ENCODE measurements around the gene SDK1.

SDK1 gene

DNA sequence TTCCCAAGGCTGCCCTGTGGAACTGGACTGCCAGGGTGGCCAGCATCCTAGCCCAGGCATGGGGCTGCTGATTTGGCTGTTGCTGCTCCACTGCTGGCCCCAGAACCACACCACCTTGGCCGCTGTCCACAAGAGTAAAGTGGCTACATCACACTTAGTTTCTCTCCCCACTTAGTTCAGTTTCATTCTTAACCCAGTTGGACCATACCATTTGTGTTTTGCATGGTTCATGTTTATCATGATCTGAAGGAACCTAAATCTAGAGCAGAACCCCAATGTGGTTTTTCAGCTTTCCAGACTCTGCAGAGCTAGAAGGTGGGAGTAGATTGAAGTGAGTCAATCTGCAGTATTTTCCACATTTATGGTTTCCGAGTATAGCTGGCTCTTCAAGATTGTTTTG is 32.8 kb downstream of the SDK1 start:
- DNase-seq (ENCODE audit: low read depth in 2 of 2) = no peak

DNA sequence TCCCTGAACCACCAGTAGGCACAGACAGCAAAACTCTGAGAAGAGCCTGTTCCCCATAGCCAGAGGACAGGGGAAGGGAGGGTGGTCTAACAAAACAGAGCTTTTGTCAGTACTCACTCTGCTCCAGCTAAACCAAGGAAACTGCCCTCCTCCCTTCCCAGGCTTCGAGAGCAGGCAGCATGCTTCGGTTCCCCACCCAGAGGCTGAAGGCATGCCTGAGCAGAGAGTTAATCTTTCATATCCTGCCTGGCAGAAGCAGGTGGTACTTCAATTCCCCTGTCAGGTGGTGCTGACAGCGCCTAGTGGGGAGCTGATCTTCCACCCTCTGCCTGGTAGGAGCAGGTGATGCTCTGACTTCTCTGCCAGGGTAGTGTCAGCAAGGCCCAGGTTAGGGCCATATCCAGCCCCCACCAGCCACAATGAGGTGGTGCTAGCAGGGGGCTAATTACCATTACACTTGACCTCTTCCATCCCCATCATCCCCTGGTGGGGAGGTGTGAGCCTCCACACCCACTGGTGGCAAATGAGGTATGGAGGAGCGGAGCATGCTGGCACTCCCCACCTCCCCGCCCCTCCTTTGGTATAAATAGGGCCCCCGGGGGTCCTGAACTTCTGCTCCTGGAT is 35.1 kb downstream of the SDK1 start:
- no peak for DNase-seq (ENCODE audit: low read depth in 2 of 2)

DNA sequence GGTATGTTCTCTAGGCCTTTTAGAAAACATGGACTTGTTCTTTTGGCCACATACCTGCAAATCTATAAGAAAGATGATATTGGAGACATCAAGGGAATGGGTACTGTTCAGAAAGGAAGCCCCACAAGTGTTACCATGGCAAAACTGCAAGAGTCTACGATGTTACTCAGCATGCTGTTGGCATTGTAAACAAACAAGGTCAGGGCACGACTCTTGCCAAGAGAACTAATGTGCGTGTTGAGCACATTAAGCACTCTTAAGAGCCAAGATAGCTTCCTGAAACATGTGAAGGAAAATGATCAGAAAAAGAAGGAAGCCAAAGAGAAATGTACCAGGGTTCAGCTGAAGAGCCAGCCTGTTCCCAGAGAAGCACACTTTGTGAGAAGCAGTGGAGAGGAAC is 37.1 kb downstream of the SDK1 start:
- DNase-seq (ENCODE audit: low read depth in 2 of 2) = no peak

DNA sequence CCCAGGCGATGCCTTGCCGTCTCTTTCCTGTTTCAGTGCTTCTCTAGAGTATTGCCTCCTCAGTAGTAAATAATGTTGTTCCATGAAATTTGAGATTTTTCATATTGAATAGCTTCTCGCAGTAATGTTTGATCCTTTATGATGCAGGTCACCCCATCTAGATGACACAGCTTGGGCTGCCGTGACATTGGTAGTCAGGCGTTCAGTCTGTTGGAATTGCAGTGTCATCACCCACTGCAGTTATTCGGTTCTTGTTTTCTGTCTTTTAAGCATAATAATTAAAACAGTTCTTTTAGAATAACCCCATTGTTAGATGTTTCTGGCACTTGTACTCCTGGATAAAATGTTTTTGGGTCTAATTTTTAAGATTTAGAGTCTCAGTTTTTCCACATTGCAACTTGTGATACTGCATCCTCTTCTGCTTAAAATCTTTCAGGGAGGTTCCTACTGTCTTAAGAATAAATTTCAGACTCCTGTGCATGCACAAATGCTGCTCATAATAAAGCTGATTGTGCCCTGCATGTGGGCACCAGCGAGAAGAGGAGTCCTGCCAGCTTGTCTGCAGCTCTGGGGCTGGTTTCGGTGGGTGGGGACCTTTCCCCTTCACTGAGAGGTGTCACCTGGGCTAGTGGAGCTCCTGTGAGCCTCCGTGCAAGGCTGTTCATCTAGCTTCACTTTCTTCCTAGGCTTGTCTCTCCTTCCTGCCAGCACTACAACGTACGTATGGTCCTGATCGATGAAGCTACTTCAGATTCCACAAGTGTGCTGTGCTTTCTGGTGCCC is 44.8 kb downstream of the SDK1 start:
- no peak for DNase-seq (ENCODE audit: low read depth in 2 of 2)

DNA sequence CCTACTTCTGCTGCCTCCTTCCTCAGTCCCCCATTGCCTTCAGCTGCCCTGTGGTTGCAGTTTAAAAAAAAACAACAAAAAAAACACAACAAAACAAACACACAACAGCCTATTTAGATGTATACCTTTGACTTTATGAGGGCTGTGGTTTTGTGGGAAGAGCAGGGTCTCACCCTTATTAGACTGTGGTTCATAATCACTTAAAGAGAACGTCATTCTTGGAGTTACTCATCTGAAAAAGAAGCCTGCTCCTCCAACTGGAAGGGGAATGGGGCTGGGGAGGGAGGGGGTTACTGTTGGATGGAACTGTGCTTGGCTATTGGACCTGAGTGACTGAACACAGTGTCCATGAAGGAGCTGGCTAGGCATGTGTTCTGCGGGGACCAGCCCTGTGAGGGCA is 48.1 kb downstream of the SDK1 start:
- DNase-seq (ENCODE audit: low read depth in 2 of 2) = no peak

DNA sequence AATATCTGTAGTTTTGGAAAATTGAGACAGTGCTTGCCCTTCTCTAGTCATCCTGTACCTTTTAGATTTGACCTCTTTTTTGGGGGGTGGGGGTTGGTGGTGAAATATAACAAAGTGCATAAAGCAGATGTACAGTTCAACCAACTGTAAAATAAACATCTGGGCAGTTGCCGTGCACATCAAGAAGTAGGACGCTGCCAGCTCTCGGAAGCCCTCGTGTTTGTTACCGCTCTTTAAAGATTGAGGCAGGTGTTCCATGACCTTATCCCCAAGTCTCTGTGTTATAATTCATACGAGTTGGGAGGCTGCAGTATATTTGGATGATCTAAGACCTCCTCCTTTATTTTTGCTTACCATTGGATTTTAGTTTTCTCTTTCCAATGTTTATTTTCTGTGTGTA is 55.1 kb downstream of the SDK1 start:
- no peak for DNase-seq (ENCODE audit: low read depth in 2 of 2)

DNA sequence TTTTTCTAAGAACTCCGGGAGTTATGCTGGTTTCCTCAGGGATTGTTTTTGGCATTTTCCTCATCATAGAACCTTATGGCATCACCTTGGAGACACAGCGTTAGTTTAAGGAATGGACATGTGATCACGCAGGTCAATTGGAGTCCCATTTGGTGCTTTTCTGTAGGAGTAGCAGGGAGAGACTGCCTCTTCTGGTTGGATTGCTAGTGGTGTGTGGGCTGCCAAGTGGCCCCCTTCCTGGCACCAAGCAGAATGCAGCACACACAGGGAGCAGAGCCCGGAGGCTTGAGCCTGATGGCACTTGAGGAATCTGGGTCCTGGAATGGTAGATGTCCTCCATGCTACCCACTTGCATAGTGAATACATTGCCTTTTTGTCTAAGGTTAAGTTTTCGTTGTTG is 57.9 kb downstream of the SDK1 start:
- no peak for DNase-seq (ENCODE audit: low read depth in 2 of 2)

DNA sequence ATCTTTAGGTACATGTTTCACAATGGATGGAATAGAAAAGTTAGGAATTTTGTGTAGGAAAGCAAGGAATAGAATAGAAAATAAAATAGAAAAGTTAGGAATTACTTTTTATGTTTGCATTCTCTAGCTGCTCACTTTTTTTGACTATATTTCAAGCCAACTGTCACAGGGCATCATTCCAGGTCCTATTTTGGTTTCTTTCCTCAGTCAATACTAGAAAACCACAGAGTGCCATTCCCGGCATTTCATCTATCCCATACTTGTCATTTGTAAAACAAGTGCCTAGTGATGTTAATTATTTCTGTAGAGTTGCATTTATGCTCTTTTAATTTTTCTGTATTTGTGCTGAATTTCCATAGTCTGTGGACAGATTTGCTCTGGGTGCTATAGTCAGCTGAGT is 66.2 kb downstream of the SDK1 start:
- no peak for DNase-seq (ENCODE audit: low read depth in 2 of 2)

DNA sequence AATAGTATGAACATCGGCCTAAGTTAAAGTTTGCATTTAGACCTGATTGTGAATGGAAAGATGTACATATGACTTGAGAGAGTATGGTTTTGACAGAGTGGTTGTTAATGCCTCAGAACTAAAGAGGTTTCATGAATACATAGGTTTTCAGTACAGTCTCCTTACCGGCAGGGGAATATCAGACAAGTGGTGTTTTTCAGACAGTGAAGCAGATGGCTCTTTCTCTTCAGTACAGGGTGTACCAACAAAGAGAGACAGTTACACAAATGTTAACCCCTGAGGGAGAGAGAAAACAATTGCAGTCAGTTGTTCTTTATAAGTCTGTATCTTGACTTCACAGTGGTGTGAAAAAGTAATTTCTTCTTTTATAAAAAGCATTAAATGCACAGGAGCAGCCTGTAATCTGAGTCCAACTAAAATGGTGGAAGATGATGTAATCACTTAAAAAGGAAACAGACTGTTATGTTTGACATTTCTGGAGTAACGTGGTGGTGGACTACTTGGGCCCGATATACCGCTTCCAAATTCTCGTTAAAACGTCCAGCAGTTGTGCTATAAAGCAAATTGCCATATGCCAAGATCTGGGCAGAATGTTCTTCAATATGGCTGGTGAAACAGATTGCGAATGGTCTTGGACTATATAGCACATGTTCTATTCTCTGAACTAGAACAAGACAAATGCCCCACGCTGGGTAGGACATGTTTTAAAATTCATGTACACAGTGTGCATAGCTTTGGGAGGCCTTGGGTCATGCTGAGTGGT is 69.2 kb downstream of the SDK1 start:
- no peak for DNase-seq (ENCODE audit: low read depth in 2 of 2)

DNA sequence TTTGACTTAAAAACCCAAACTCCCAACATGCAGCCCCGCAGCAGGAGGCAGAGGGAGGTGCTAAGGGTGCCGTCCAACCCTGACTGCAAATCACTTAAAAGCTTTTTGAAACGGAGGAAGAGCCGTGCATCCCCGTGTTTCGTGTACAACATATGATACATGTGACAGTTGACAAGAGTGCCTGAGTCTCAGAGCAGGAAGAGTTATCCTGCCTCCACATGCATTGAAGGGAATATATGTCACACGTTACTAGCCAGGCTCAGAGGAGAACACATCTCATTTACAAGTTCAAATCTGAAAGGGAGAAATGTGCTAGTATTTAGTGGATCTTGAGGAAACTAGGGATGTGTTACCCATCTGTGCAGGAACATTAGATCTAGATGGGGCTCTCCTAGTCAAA is 69.9 kb downstream of the SDK1 start:
- DNase-seq (ENCODE audit: low read depth in 2 of 2) = no peak

DNA sequence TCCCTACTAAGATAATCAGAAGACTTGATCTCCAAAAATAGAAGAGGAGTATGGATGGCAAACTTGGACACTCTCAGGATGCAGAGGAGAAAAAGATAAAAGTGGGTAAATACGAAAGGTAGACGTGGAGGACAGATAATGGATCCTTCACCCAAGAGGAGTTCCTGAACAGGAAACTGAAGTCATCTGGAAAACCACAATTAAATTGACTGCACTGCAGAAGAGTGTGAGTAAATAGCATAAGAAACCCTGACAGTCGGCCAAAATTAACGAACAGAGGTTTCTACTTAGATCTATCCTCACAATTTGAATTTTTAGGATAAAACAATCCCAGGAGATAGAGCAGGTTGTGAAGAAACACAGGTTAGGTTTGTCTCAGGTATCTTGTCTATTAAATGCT is 70.5 kb downstream of the SDK1 start:
- DNase-seq (ENCODE audit: low read depth in 2 of 2) = no peak

DNA sequence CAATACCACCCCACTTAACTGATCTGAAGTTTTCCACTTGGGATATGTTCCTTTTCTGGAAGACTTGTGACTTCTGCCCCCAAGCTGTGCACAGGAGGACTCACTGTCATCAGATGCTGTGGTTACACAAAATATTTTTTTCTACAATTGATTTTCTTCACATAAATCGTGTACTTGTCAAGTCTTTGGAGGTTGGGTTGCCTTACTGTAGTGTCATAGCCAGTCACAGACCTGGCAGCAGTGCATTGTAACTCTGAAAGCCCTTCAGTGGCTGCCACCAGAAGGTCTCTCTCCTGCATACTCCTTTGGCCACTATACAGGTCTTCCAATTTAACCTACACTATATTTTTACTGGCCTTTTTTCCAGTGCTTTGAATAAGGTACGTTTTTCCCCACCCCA is 73.2 kb downstream of the SDK1 start:
- no peak for DNase-seq (ENCODE audit: low read depth in 2 of 2)

DNA sequence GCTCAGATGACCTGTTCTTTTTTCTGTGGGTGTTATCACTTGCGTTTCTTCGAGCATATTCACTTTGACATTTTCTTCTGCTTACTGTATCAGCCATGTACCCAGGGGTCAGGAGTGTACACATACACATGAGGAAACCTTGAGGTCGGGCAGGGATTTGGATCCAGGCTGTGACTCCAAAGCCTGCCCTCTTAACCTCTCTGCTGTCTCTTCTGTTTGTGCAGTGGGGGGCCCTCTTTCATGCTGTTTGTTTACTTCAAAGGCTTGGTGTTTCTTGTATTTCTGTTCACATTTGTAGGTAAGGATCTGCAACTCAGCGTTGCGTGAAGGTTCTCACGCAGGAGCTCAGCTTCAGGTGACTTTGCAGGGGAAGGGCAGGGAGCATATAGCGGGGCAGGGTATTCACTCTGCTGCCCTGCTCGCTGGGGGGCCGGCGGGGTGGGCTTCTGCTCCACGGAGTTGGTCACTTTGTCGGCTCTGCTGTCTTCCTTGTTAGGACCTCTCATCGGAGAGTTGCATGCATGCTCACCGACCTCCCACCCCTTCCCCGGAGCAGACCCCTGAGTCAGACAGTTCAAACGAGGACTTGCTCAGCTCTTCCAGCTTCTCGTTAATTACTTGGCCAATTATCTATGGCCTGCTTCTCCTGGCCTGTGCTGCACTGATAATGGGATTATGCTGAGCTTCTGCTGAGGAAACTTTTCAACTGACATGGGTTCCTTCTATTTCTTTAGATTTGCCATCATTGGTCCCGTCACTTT is 77.5 kb downstream of the SDK1 start:
- no peak for DNase-seq (ENCODE audit: low read depth in 2 of 2)

DNA sequence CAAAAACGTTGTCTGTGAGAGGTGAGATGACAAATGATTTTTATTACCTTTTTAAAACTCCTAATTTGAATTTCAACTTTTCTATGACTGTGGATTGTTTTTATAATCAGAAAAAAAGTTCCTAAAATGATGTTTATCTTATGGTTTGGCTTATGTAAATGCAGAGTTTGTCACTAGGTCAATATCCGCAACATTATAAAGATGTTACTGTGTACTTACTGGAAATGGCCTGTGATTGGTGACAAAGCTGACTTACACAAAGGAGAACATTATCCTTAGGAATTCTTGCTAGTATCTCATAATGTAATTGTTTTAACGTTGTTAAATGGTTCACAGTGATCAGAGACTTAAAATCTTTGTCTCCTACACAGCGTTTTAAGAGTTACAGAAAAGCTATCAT is 79.0 kb downstream of the SDK1 start:
- no peak for DNase-seq (ENCODE audit: low read depth in 2 of 2)

DNA sequence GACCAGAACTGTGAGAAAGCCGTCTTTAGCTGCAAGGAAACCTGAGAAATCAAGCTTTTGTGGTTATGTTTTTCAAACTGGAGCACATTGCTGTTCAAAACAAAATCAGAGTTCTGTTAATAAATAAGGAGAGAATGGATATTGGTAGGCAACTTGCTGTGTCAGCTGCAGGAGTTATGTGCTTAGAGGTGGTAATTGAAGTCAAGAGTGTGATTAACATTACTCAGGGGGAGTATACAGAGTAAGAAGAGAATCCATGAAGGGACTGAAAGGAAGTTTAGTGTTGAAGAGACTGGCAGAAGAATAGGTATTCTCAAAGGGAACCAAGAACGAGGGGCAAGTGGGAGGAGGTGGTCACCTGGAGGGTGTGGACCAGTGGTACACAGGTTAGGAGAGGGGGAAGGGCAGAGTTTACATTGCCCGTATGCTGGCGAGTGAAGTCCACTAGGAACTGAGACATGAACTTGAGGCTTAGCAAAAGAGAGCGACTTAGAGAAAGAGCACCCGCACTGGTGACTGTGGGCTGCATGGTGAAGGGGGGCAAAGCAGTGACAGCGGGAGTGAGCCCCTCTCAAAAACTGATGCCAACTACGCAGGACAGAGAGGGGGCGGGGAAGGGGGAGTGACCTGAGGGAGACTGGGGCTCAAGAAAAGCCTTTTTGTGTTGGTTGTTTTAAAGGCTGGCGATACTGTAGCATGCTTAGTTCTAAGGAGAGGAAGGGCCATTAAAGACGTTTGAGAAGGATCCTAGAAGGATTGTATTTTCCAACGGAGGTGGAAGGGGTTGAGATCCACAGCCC is 80.0 kb downstream of the SDK1 start:
- DNase-seq (ENCODE audit: low read depth in 2 of 2) = no peak

DNA sequence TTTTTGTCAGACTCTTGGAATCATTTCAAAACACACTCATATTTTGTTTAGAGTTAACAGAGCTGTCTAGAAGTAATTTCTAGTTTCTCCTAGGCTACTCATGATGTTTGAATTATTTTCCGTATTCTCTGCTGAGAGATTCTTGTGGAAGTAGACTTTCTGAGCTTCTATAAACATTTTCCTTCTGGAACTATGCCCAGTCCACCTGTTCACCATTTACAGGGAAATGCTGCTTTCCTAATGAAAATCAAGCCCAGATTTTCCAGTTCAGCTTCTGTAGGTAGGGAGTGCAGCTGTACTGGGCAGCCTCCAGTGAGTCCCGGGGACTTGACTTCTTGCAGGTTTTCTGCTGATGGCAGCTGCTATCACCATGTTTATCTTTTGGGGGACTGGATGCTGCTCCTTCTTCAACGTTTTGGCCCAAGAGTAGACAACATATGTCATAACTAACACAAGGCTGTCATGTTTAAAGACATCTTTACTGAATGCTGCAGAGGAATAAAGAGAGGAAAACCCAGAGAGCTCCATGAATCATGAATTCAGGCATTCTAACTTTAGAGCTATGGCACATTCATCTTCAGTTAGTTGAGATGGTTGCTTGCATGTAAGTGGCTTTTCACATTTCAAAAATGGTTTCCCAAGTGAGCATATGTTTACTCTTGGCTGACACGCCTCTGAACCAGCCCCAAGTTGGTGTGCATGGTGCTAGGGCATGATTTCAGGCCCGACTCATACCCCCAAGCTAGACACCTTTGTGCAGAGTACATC is 85.6 kb downstream of the SDK1 start:
- DNase-seq (ENCODE audit: low read depth in 2 of 2) = no peak

DNA sequence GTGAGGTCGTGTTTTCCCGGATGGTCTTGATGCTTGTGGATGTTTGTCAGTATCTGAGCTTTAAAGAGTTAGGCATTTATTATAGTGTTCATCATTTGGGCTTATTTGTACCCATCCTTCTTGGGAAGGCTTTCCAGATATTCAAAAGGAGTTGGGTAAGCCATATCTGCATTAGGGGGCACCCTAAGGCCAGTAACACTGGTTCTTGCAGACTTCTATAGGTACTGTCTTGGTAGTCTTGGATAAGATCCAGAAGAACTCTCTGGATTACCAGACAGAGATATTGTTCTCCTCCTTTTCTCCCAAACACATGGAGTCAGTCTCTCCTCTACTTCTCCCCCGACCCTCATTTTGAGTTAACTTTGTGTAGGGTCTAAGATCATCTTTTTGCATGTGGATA is 92.8 kb downstream of the SDK1 start:
- no peak for DNase-seq (ENCODE audit: low read depth in 2 of 2)

DNA sequence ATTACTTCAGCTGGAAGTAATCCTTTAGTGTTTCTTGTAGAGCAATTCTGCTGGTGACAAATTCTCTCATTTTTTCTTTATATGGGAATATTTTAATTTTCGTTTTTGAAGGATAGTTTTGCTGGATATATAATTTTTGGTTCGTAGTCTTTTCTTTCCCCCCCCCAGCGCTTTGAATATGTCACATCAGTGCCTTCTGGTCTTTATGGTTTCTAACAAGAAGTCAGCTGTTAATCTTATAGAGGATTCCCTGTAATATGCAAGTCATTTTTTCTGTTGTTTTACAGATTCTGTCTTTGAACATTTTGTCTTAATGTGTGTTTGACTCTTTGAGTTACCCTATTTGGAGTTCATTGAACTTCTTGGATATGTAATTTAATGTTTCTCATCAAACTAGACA is 96.3 kb downstream of the SDK1 start:
- no peak for DNase-seq (ENCODE audit: low read depth in 2 of 2)

DNA sequence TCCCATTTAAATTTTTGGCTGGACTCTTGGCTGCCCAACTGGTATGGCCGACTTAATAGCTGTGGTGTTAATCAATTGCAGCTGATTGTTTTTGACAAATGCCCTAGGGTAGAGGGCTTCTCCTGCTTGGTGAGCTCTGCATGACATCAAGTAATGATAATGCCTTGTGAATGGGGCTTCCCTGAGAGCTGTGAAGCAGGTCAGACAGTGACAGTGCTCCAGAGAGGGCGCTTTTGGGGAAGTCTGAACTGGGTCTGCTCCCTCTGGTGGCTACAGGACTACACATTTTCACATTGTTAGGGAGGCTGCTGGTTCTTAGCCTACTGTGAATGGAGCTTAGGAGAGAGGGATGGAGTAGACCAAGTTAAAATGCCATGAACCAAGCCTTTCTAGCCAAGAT is 98.8 kb downstream of the SDK1 start:
- DNase-seq (ENCODE audit: low read depth in 2 of 2) = no peak

DNA sequence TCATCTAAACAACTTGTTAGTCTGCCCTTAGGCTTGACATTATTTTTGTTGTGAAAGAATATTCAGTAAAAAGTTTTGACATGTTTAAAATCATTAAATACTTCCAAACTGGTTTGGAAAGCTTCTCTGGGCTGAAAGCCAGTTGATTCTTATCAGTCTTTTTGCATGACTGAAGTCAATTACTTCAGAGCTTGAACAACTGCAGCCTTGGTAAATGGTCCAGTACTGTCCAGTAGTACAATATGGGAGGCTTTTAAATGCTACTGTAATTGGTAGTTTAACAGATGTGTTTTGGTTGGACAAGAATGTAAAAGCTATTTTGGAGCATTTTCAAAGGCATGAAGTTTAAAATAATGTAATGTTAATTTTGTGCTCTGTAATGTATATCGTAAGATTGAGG is 103.4 kb downstream of the SDK1 start:
- no peak for DNase-seq (ENCODE audit: low read depth in 2 of 2)
